Activated CD8-positive, alpha-beta T cell treated with anti-CD3 and anti-CD28 coated beads, Interleukin-2, amount 10 ng/mL, durations not matched to agents 7 days and 5 days (primary cell): ENCODE results near the gene LTB. TPM values are rescaled to one million over a fixed set of nuclear protein-coding genes. Genes with fewer than 3 reads are reported as not detected.
"Not testable (repeated sequence)": the region's sequence is repeated elsewhere in the genome, so short reads cannot be mapped to it uniquely, and the experiment has no call there.

Experiments used
- ATAC-seq: fragments of 150-1000 bp; cut with Tn5 transposase; one replicate; pipeline ENCODE4 v1.10.0; 2021; ENCODE audit warnings: moderate library complexity
- CTCF ChIA-PET: fragments of 350-600 bp; sonication (Branson Sonifier 250); formaldehyde crosslinking; loops from one replicate; lab custom pipeline; 2021; ENCODE audit warnings: antibody characterized with exemption; lab: Charles Lee
- POLR2A ChIA-PET: fragments of 350-600 bp; sonication (Branson Sonifier 250); formaldehyde crosslinking; loops from one replicate; lab custom pipeline; 2021; ENCODE audit warnings: antibody characterized with exemption; lab: Charles Lee
- DNase-seq: peaks from one replicate; pipeline ENCODE4 v3.0.0-alpha.2; 2020
- H3K27ac Mint-ChIP-seq: one replicate; pipeline ENCODE4 v1.8.0; 2021; ENCODE audit warnings: mild to moderate bottlenecking, mixed read lengths
- H3K27me3 Mint-ChIP-seq: one replicate; pipeline ENCODE4 v1.8.0; 2021; ENCODE audit warnings: low read depth, mixed read lengths
- H3K36me3 Mint-ChIP-seq: one replicate; pipeline ENCODE4 v1.8.0; 2021; ENCODE audit warnings: low read depth, mixed read lengths
- H3K4me1 Mint-ChIP-seq: one replicate; pipeline ENCODE4 v1.8.0; 2021; ENCODE audit warnings: low read depth, mixed read lengths
- H3K4me3 Mint-ChIP-seq: one replicate; pipeline ENCODE4 v1.8.0; 2021; ENCODE audit warnings: mild to moderate bottlenecking, mixed read lengths
- H3K9me3 Mint-ChIP-seq: one replicate; pipeline ENCODE4 v1.8.0; 2022; ENCODE audit warnings: mixed read lengths; ENCODE audit not compliant: insufficient read depth
- total RNA-seq, 2 experiments: library from RNA; stranded (reverse); gene quantifications; one replicate each; pipeline ENCODE4 v1.2.3, GENCODE V29; 2021

The LTB gene
- total RNA-seq, 2 experiments from 2014 or later = 613 to 618 TPM

DNA sequence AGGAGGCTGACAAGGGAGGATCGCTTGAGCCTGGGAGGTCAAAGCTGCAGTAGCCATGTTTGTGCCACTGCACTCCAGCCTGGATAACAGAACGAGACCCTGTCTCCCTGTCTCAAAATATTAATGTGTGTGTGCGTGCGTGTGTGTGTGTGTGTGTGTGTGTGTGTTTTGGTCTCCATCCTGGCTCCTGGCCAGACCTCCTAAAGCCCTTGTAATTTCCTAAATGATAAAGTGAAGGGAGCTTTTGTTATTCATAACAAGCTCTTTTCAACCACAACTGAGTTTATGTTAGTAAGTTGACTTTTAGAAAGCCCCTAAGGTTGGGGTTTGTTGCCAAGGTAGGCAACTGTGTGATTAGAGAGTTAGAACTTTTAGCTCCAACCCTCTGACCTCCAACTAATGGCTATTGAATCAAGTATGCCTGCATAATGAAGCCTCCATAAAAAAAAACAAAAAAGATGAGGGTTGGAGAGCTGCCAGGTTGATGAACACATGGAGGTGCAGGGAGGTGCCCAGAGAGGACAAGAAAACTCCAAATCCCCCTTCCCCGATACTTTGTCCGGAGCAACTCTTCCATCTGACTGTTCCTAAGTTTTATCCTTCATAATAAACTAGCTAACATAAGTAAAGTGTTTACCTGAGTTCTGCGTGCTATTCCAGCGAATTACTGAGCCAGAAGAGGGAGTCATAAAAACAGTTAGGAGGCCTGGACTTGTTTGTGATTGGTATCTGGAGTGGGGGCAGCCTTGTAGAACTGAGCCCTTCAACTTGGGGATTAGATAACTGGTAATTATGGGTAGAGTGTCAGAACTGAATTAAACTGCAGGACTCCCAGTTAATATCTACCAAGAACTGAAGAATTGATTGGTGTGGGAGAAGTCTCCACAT lies 27.5 kb upstream of the LTB start:
- Mint-ChIP-seq H3K27me3 (no peaks in the 10 kb centered on the region), H3K27ac (no peak overlapping the region), H3K4me1 (peaks cover 15% of the 10 kb centered on the region), H3K9me3 (no peaks in the 10 kb centered on the region), H3K4me3 (no peak overlapping the region), H3K36me3 (no peaks in the 10 kb centered on the region)
- ChIA-PET CTCF (interaction anchor here (0.7 to 12.5 kb wide), 8 partner anchors 13 to 64 kb away, joined by 3 to 130 read pairs (median 4); partner anchors contain the start of genes ATP6V1G2, LST1, LTB and NCR3), POLR2A (interaction anchor here (0.6 to 0.7 kb wide), 2 partner anchors 12 to 69 kb away, joined by 3 read pairs; no protein-coding TSS in a partner anchor)
- DNase-seq (no peak), ATAC-seq (no peak)

GRCh38 chr6:31607317-31607716 lies 25.1 kb upstream of the LTB start:
- no peak overlapping the region for H3K4me3 Mint-ChIP-seq
- peaks cover 6% of the 10 kb centered on the region for H3K27me3 Mint-ChIP-seq
- no peak for ATAC-seq
- peak overlapping the region; percentile 64 for H3K27ac Mint-ChIP-seq
- no peak for DNase-seq
- H3K9me3 Mint-ChIP-seq = no peaks in the 10 kb centered on the region
- ChIA-PET CTCF (interaction anchor here (1.2 to 1.5 kb wide), 2 partner anchors 9 to 56 kb away, joined by 4 read pairs; no protein-coding TSS in a partner anchor), POLR2A (no interaction called here)
- no peaks in the 10 kb centered on the region for H3K36me3 Mint-ChIP-seq
- peaks cover 5% of the 10 kb centered on the region for H3K4me1 Mint-ChIP-seq

DNA sequence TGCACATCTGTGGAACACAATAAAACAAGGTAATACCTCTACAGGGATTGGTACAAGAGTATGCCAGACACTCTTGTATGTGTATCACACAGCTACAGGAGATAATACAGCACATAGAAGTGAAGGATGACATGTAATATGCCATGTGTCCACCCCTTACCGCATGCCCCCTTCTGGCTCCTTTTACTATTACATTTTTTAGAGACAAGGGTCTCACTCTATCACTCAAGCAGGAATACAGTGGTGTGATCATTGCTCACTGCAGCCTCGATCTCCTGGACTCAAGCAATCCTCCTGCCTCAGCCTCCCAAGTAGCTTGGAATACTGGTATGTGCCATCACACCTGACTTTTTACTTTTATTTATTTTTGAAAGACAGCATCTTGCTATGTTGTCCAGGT lies 14.8 kb upstream of the LTB start:
- Mint-ChIP-seq H3K36me3 (peaks cover 6% of the 10 kb centered on the region), H3K4me3 (no peak overlapping the region), H3K9me3 (no peaks in the 10 kb centered on the region), H3K27ac (peak overlapping the region; percentile 43), H3K27me3 (no peaks in the 10 kb centered on the region), H3K4me1 (peaks cover 59% of the 10 kb centered on the region)
- ChIA-PET CTCF (interaction anchor here (1.2 to 18.5 kb wide), 9 partner anchors 15 to 104 kb away, joined by 3 to 928 read pairs (median 73); partner anchors contain the start of genes AIF1, ATP6V1G2, DDX39B and LST1), POLR2A (interaction anchor here (0.7 to 8.1 kb wide), 11 partner anchors 10 to 102 kb away, joined by 3 to 388 read pairs (median 6); partner anchors contain the start of genes ATP6V1G2, BAG6, DDX39B and LST1)
- peak; percentile 68 for ATAC-seq
- peak; percentile 68 for DNase-seq

- Mint-ChIP-seq H3K4me1 (peaks cover 82% of the 10 kb centered on the region), H3K36me3 (peaks cover 43% of the 10 kb centered on the region), H3K4me3 (peak overlapping the region; percentile 85), H3K27ac (peak overlapping the region; percentile 95), H3K27me3 (no peaks in the 10 kb centered on the region), H3K9me3 (no peaks in the 10 kb centered on the region)
- CTCF ChIA-PET = interaction anchor here (0.8 to 18.5 kb wide), 10 partner anchors 11 to 221 kb away, joined by 3 to 928 read pairs (median 8); partner anchors contain the start of genes AIF1, ATP6V1G2, BAG6 and DDX39B
- POLR2A ChIA-PET = interaction anchor here (0.8 to 8.1 kb wide), 11 partner anchors 13 to 235 kb away, joined by 3 to 388 read pairs (median 6); partner anchors contain the start of genes ATP6V1G2, DDX39B, HSPA1A and HSPA1B
- DNase-seq = no peak
- ATAC-seq = peak; percentile 39
Measured at GRCh38 chr6:31592396-31592771, 10.2 kb upstream of the LTB start.

DNA sequence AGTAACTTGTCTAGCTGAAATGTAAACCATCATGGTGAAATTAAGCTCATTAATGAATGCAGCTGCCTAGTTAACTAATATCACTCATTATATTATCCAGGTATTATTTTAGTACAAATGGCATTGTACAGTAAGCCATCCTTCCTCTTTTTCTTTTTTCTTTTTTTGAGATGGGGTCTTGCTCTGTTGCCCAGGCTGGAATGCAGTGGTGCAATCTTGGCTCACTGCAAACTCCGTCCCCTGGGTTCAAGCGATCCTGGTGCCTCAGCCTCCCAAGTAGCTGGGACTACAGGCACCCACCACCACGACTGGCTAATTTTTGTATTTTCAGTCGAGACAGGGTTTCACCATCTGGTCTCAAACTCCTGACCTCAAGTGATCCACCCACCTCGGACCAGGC lies 8.5 kb upstream of the LTB start:
- ATAC-seq, DNase-seq, H3K9me3 Mint-ChIP-seq, H3K27me3 Mint-ChIP-seq: not testable (repeated sequence)
- Mint-ChIP-seq H3K36me3 (peaks cover 49% of the 10 kb centered on the region), H3K4me3 (peak overlapping the region; percentile 85), H3K4me1 (peaks cover 84% of the 10 kb centered on the region), H3K27ac (peak overlapping the region; percentile 43)
- POLR2A ChIA-PET = interaction anchor here (1.5 kb wide), 1 partner anchor 9 kb away, joined by 7 read pairs; the partner anchor contains the start of gene LTB
- CTCF ChIA-PET = interaction anchor here (0.8 to 24.1 kb wide), 4 partner anchors 0 to 538 kb away, joined by 3 to 928 read pairs (median 716); partner anchors contain the start of genes ATP6V1G2, DDX39B, LST1 and LTB

- Mint-ChIP-seq H3K36me3 (peaks cover 49% of the 10 kb centered on the region), H3K4me3 (peak overlapping the region; percentile 38), H3K27ac (peak overlapping the region; percentile 82), H3K4me1 (peaks cover 90% of the 10 kb centered on the region), H3K9me3 (no peaks in the 10 kb centered on the region), H3K27me3 (no peaks in the 10 kb centered on the region)
- ChIA-PET POLR2A (interaction anchor here (0.6 to 1.6 kb wide), 4 partner anchors 9 to 1014 kb away, joined by 3 to 5 read pairs (median 4); no protein-coding TSS in a partner anchor), CTCF (interaction anchor here (18.5 to 24.1 kb wide), 3 partner anchors 2 to 43 kb away, joined by 504 to 928 read pairs (median 928); partner anchors contain the start of genes ATP6V1G2, DDX39B, LST1 and LTB)
- no peak for ATAC-seq
- no peak for DNase-seq
Measured at GRCh38 chr6:31588871-31589650, 6.8 kb upstream of the LTB start.

- POLR2A ChIA-PET = interaction anchor here (0.9 to 4.8 kb wide), 6 partner anchors 9 to 46 kb away, joined by 4 to 48 read pairs (median 5); partner anchors contain the start of genes DDX39B and TNF
- H3K4me1 Mint-ChIP-seq = peaks cover 91% of the 10 kb centered on the region
- DNase-seq (no peak), ATAC-seq (no peak)
- no peaks in the 10 kb centered on the region for H3K27me3 Mint-ChIP-seq
- H3K4me3 Mint-ChIP-seq = peak overlapping the region; percentile 84
- H3K27ac Mint-ChIP-seq = peak overlapping the region; percentile 94
- no peaks in the 10 kb centered on the region for H3K9me3 Mint-ChIP-seq
- CTCF ChIA-PET = interaction anchor here (0.7 to 24.1 kb wide), 7 partner anchors 3 to 94 kb away, joined by 3 to 928 read pairs (median 15); partner anchors contain the start of genes ATP6V1G2, DDX39B, LST1 and LTA
- peaks cover 54% of the 10 kb centered on the region for H3K36me3 Mint-ChIP-seq
Measured at GRCh38 chr6:31587791-31588777, 5.9 kb upstream of the LTB start.

DNA sequence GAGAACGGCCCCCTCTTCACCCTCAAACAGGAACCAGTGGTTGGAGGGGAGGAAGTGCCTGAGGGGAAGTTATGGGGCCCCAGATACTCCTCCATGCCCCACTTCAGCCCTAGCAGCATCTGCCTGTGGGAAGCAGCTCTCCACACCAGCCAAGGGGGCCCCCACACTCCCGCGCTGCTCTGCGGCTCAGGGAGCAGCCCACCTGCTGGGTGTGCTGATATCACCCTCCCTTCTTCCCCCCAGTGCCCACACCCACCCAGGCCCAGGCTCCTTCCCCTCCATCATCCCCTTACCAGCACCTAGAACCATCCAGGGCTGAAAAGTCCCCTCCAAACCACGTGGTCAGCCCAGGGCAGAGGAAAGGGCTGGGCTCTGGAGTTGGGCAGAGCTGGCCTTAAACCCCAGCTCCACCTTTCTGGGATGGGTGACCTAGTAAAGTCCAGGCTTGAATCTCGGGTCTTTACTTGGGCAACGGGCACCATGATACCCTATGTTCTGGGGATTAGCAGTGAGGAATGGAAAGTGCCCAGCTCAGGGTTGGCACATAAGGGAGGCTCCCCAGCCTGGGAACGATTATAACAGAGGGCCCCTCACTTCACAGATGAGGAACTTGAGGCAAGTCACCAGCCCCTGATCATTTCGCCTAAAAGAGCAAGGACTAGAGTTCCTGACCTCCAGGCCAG lies 4.5 kb upstream of the LTB start:
- DNase-seq (peak; percentile 59), ATAC-seq (peak; percentile 52)
- peak overlapping the region; percentile 84 for H3K4me3 Mint-ChIP-seq
- peaks cover 86% of the 10 kb centered on the region for H3K4me1 Mint-ChIP-seq
- H3K36me3 Mint-ChIP-seq = peaks cover 59% of the 10 kb centered on the region
- H3K27me3 Mint-ChIP-seq = no peaks in the 10 kb centered on the region
- peak overlapping the region; percentile 94 for H3K27ac Mint-ChIP-seq
- H3K9me3 Mint-ChIP-seq = no peaks in the 10 kb centered on the region
- POLR2A ChIA-PET = interaction anchor here (0.7 to 14.3 kb wide), 9 partner anchors 8 to 66 kb away, joined by 3 to 388 read pairs (median 5); partner anchors contain the start of genes BAG6, DDX39B, NCR3 and TNF
- CTCF ChIA-PET = interaction anchor here (1.4 to 24.1 kb wide), 8 partner anchors 4 to 41 kb away, joined by 4 to 928 read pairs (median 13); partner anchors contain the start of genes ATP6V1G2, DDX39B, LST1 and LTA

DNA sequence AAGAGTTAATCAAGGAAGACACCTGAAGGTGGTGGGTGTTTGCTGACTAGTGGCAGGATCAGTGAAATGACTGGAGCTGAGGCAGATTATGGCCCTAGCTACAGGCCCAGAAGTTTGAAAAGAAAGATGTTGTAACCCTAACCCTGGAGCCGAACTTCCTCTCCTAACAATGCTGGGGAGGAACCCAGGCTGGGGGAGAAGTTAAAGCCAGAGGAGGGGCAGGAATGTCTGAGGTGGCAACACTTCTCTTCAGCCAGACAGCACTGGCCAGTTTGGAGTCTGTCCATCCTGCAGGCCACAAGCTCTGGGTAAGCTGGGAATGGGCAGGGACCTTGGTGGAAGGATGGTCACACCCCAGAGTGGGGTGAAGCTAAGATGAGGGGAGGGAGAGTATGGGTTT lies 3.8 kb upstream of the LTB start, which contains the start of gene LST1:
LST1 (plus strand) TSS at position 270 of the 400 bp plus-strand sequence. CDS start 1,023 bp downstream, outside the sequence.
- CTCF ChIA-PET = interaction anchor here (1.4 to 24.1 kb wide), 7 partner anchors 4 to 40 kb away, joined by 4 to 928 read pairs (median 15); partner anchors contain the start of genes ATP6V1G2, DDX39B, LST1 and LTA
- Mint-ChIP-seq H3K27ac (peak within 1 kb of the TSS; percentile 94), H3K4me3 (peak within 1 kb of the TSS; percentile 84), H3K36me3 (peaks cover 61% of the 10 kb centered on the region), H3K4me1 (peaks cover 79% of the 10 kb centered on the region), H3K9me3 (no peaks in the 10 kb centered on the region), H3K27me3 (no peaks in the 10 kb centered on the region)
- ATAC-seq = peak; percentile 3
- no peak for DNase-seq
- POLR2A ChIA-PET = interaction anchor here (0.8 to 14.3 kb wide), 8 partner anchors 9 to 66 kb away, joined by 3 to 388 read pairs (median 8); partner anchors contain the start of genes BAG6, DDX39B, NCR3 and TNF
